ENCODE results near the gene TTBK2.
"Not testable (repeated sequence)": the region's sequence is repeated elsewhere in the genome, so short reads cannot be mapped to it uniquely, and the experiment has no call there.

Gene TTBK2

DNA sequence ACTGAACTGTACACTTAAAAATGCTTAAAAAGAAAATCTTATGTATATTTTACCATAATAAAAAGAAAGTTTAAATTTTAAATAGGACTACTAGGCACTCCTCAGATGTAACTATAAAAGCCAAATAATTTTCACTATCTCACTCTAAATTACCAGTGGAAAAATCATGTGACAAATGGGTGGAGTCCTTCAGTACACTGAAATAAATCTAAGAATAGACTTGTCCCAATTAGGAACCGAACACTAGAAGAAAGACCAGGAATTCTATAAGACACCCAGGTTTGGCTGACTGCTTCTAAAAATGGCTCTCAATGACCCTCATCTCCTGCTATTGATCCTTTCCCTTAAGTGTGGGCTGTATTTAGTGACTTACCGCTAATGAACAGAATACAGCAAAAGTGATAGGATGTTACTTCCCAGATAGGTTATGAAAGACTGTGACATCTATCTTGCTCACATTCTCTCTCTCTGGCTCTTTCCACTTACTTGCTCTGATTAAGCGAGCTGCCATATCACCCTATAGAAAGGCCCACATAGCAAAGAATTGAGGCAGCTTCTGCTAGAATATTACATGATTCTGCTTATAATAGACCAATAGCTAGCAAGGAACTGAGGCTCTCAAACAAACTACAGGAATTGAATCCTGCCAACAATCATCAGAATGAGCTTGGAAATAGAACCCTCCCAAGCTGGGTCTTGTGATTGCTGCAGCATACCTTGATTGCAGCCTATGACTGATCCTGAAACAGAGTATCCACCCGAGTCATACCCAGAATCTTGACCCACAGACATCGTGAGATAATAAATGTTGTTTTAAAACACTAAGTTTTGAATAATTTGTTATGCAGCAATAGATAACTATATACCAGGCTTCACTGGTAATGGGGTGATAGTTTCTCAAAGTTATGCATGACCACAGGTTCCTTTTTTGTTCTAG is 16.9 kb downstream of the TTBK2 start:
- DNase-seq (ENCODE audit: low read depth): no peak

DNA sequence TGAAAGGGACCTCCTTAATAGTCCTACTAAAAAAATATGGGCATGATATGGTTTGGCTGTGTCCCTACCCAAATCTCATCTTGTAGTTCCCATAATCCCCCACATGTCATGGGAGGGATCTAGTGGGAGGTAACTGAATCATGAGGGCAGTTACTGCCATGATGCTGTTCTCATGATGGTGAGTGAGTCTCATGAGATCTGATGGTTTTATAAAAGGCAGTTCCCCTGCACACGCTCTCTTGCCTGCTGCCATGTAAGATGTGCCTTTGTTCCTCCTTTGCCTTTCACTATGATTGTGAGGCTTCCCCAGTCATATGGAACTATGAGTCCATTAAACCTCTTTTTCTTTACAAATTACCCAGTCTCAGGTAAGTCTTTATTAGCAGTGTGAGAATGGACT is 26.7 kb downstream of the TTBK2 start:
- DNase-seq (ENCODE audit: low read depth): not testable (repeated sequence)

DNA sequence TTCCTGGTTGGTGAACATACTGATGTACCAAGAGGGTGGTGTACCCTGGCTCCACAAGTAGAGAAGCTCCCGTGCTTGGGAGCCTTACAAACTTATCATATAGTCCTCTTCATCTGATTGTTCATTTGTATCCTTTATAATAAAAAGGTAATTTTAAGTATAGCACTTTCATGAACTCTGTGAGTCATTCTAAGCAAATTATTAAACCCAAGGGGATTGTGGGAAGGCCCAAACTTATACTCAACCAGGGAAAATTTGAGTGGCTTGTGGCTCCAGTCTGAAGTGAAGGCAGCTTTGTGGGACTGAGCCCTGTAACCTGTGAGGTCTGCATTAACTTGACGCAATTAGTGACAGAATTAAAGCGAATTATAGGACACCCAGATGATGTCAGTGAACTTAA is 29.0 kb downstream of the TTBK2 start:
- peak; percentile 29 for DNase-seq (ENCODE audit: low read depth)

DNA sequence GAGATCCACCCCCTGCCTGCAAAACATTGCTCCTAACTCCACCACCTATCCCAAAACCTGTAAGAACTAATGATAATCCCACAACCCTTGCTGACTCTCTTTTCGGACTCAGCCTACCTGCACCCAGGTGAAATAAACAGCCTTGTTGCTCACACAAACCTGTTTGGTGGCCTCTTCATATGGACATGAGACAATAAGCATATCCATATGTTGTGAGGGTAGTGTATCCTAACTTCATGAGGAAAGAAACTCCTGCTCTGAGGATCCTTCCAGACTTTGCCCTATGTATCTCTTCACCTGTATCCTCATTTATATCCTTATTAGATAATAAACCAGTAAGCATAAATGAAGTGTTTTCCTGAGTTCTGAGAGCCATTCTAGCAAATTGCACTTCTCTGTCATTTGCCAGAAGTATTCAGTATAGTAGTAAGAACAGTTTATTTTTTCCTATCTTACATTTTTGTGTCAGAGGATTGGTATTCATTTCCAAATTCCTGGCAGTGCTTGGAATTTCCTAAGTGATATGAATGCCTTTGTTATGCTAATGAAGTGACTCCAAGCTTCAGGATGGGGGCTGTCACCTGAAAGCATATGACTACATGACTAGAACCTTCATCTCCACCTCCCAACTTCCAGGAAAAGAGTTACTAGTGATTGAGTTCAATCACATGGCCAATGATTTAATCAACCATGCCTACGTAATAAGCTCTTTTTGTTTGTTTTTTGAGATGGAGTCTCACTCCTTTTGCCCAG is 30.2 kb downstream of the TTBK2 start:
- peak; percentile 21 for DNase-seq (ENCODE audit: low read depth)

DNA sequence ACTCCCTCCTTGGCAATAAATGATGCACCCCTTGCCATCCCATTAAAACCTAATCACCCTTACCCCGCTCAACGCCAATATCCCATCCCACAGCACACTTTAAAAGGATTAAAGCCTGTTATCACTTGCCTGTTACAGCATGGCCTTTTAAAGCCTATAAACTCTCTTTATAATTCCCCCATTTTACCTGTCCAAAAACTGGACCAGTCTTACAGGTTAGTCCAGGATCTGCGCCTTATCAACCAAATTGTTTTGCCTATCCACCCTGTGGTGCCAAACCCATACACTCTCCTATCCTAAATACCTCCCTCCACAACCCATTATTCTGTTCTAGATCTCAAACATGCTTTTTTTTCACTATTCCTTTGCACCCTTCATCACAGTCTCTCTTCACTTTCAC is 33.2 kb downstream of the TTBK2 start:
- not testable (repeated sequence) for DNase-seq (ENCODE audit: low read depth)

DNA sequence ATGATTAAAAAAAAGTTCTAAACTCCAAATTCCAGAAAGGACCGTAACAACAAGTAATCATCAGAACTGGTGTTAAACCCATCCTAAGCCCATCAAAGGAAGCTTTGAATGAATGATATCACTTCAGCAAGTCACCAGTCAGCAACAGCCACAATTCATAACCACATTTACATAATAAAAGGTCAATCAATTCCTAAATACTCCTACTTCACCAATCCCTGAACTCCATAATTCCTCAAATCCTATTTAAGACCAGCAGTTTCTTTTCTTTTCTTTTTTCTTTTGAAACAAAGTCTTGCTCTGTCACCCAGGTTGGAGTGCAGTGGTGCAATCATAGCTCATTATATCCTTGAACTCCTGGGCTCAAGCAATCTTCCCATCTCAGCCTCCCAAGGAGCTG is 40.5 kb downstream of the TTBK2 start:
- no peak for DNase-seq (ENCODE audit: low read depth)

DNA sequence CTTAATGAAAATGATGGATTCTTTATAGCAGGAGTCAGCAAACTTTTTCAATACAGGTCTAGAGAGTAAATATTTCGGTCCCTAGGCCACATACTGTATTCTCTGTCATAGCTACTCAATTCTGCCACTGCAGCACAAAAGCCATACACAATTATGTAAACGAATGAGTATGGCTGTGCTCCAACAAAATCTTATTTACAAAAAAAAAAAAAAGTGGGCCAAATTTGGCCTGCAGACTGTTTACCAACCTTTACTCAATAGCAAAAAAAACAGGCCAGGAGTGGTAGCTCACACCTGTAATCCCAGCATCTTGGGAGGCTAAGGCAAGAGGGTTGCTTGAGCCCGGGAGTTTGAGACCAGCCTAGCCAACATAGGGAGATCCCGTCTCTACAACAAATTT is 41.1 kb downstream of the TTBK2 start:
- DNase-seq (ENCODE audit: low read depth): no peak

DNA sequence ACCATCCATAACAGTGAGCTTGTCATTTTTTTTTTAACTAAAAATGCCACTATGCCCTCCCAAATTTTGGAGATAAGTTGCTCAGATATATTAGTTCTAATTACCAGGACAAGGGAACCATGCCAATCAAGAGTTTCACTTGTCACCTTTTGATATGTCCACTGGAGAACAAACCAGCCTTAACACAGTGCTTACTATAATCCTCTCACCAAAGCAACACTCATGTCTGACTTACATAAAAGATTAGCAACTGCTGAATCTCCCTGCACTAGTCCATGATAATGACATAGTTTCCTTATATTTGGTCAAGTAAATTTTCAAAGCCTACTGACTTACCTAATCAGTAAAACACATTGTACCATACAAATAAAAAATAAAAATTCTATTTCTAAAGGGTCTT is 44.4 kb downstream of the TTBK2 start:
- DNase-seq (ENCODE audit: low read depth): no peak

DNA sequence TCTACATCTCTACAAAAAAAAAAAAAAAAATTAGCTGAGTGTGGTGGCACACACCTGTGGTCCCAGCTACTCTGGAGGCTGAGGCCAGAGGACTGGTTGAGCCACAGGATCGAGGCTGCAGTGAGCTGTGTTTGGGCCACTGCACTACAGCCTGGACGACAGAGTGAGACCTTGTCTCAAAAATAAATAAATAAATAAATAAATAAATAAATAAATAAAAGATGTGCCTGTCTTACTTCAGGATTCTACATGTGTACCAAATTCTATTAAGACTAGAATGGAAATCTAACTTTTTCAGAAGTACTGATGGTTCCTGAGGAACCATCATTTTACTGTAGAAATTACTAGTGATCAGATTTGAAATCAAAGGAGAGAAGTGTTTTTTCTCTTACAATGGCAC is 51.9 kb downstream of the TTBK2 start:
- no peak for DNase-seq (ENCODE audit: low read depth)

DNA sequence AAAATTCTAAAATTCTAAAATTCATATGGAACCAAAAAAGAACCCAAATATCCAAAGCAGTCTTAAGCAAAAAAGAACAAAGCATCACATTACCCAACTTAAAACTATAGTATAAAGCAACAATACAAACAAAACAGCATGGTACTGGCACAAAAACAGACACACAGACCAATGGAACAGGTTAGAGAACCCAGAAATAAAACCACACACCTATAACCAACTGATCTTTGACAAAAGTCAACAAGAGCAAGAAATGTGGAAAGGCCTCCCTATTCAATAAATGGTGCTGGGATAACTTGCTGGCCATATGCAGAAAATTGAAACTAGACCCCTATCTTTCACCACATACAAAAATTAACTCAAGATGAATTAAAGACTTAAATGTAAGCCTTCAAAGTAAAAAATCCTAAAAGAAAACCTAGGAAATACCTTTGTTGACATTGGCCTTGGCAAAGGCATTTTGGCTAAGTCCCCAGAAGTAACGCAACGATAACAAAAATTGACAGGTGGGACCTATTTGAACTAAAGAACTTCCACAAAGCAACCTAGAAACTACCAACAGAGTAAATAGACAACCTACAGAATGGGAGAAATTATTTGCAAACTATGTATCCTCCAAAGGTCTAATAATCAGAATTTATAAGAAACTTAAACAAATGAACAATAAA is 56.9 kb downstream of the TTBK2 start:
- DNase-seq (ENCODE audit: low read depth): no peak

DNA sequence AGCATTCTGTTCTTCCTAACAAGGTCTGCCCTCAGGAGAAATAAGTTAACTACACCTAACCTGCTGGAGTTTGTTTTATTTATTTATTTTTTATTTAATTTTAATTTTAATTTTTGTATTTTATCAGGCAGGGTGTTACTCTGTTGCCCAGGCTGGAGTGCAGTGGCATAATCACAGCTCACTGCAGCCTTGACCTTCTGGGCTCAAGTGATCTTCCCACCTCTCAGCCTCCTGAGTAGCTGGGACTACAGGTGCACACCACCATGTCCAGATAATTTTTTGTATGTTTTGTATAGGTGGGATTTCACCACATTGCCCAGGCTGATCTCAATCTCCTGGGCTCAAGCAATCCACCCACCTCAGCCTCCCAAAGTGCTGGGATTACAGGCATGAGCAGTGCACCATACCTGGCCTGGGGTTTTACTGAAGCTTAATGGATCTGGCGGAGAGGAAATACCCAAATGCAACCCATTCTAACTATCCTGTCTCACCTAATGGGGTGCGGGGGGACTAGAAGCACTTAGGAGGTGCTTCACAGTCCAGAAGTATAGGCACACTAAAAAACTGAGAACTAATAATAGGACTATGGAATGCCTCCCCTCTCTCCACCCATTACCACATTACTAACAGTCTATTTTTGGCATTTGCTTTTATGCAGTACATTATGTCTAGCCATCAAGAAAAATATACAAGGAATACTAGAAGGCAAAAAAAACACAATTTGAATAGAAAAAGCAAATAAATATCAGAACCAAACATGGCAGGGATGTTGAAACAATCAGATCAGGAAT is 61.4 kb downstream of the TTBK2 start:
- DNase-seq (ENCODE audit: low read depth): no peak

DNA sequence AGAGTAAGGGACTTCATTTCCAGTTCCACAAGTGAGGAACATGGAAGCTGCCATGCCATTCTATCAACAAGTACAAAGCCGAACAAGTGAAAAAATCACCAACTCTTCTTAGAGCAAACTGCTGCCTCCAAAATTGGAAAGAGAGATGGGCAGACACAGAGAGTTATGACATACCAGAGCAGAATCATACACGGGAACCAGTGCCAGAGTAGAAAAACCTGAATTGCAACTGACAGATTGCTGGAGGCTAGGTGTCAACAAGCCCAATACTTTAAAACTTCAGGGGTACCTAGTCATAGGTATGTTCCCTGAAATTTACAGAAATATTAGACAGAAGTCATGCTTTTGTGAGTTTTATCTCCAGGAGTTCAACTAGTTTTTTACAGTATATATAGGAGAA is 62.0 kb downstream of the TTBK2 start:
- no peak for DNase-seq (ENCODE audit: low read depth)

DNA sequence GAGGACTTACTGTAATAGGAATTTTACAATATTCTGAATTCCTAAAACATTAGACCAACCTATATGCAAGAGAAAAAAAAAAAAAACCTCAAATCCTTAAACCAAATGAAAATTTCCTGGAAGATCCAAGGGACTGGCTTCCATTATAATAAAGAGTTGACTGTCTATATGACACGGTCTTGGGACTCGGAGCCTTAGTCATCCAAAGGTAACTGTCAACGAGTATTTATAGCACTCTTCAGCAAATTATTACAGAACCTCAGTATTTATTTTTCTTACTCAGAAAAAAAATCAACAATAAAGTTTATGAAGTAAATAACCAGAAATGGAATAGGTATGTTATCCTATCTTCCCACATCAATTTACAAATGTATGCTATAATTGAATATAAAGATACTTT is 66.0 kb downstream of the TTBK2 start:
- DNase-seq (ENCODE audit: low read depth): no peak

DNA sequence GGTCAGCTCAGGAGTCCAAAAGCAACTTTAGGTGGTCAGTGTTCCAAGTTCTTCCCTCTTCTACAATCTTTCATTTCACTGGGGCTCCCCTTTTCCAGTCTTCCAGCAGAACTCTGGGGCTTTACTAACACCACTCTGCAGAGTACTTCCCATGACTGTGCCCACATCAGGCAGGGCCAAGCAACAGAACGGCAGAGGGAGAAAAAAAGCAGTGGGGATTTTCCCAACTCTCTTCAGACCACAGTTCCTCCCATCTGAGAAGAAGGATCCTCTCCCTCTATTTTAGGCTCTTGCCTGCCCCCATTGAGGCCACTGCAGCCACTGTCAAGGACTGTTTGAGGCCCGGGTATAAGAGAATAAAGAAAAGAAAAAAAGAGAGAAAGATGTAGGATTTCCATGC is 70.7 kb downstream of the TTBK2 start:
- no peak for DNase-seq (ENCODE audit: low read depth)

DNA sequence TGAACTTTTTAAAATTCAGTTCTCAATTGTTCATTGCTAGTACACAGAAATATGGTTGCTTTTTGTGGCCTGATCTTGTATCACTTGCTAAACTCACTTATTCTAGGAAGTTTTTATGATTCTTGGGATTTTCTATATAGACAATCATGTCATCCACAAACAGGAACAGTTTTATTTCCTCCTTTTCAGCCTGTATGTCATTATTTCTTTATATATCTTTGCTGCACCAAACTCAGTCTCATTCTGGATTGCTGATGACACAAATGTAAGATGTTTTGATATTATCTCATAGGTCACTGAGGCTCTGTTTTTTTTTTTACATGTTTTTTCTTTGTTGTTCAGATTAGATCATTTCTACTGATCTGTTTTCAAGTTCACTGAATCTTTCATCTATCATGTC is 71.7 kb downstream of the TTBK2 start:
- DNase-seq (ENCODE audit: low read depth): no peak

DNA sequence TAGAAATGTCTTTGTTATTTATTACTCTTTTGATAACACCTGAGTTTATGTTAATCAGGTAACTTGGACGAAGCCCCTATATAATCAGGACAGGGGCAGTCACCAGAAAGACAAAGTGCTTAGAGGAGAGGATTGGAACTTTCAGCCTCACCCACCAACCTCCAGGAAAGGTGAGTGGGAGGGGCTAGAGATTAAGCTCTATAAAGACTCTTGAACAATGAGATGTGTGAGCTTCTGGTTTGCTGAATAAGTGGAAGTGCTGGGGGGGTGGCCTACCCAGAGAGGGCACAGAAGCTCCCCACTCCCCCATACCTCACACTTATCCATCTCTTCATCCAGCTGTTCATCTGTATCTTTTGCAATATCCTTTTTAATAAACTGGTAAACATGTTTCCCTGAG is 73.9 kb downstream of the TTBK2 start:
- no peak for DNase-seq (ENCODE audit: low read depth)

DNA sequence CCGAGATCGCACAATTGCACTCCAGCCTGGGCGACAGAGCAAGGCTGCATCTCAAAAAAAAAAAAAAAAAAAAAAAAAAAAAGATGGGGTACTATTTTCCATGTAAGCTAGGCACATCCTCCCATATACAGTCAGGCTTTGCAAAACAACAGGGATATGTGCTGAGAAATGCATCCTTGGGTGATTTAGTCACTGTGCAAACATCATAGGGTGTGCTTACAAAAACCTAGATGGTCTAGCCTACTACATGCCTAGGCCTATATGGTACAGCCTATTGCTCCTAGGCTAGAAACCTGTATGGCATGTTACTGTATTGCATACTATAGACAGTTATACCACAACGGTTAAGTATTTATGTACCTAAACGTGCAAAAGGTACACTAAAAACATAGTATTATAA is 75.0 kb downstream of the TTBK2 start:
- peak; percentile 3 for DNase-seq (ENCODE audit: low read depth)

DNA sequence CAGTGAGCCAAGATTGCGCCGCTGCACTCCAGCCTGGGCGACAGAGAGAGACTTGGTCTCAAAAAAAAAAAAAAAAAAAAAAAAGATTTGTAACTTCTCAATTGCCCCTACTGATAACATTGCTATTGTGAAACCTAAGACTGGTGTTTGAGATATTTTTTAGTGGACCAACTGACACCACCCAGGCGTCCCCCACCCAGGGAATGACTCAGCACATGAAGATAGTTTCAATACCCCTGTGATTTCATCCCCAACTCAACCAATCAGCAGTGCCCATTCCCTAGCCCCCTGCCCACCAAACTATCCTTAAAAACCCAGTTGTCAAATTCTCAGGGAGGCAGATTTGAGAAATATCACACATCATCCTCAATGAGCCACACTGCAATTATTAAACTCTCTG is 76.9 kb downstream of the TTBK2 start:
- no peak for DNase-seq (ENCODE audit: low read depth)

DNA sequence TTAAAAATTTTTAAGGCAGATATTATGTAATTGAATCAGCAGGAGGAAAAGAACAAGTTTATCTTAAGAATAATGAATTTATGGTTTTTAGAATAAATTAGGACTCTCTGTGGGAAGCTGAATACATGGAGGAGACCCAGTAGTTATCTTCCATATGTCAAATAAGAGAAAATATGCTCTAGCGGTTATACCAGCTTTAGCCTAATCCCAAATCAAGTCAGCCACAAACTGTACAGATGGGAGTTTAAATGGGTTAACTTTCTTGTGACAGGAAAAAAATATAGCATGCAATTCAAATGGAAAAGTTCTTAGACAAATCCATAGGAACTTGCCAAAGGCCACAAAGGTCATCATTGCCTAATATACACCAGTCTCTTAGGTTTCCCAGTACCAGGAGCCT is 84.3 kb downstream of the TTBK2 start:
- DNase-seq (ENCODE audit: low read depth): no peak

DNA sequence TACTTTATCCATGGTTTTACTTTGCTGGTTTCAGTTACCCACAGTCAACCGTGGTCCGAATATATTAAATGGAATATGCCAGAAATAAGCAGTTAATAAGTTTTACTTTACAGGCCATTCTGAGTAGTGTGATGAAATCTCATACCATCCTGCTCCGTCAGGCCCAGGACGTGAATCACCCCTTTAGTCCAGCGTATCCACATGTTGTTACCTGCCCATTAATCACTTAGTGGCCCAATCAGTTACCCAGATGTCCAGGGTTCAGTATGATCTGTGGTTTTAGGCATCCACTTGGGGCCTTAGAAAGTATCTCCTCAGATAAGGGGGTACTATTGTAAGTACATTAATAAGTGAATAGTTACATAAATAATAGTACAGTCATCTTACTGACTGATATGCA is 88.0 kb downstream of the TTBK2 start:
- peak; percentile 9 for DNase-seq (ENCODE audit: low read depth)

DNA sequence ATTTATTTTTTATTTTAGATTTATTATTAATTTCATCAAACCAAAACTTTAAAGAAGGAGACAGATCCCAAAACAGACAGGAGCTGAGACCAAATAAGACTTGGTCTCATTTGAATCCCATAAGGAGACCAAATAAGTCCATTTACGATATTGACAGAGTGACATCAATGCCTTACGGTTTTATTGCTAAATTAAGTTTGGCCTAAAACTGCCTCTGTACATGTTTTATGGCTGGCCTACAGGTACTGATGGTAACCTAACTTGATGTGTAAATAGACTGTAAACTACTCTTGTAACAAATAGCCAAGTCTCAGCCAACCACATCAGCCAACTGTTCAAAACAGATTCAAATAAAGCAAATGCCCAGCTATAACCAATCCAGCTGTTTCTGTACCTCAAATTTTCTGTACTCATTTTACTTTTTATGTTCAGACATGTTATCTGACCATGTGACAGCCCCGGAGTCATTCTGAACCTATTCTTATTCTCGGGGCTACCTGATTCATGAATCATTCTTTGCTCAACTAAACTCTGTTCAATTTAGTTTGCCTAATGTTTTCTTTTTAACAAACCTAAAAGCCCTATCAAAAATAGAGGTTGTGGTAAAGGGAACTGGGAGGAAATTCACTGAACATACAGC is 94.2 kb downstream of the TTBK2 start:
- DNase-seq (ENCODE audit: low read depth): no peak

DNA sequence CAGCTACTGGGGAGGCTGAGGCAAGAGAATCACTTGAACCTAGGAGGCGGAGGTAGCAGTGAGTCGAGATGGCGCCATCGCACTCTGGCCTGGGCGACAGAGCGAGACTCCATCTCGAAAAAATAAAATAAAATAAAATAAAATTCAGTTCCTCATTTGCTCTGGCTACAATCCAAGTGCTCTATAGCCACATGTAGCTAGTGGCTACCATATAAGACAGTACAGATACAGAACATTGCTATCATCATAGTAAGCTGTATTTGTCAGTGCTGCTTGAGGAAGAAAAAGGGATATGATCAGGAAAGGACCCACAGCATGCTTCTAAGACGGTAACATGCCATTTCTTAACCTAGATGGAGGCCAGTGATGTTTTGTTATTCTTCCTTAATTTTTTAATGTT is 95.0 kb downstream of the TTBK2 start:
- DNase-seq (ENCODE audit: low read depth): no peak
